TTC549 (cell line): ENCODE results near the gene FTO.

Experiments
- FAIRE-seq: peaks from 2 replicates; lab custom pipeline; 2012; peaks lifted over from hg19 to GRCh38; lab: Jason Lieb, UNC

Gene FTO

DNA sequence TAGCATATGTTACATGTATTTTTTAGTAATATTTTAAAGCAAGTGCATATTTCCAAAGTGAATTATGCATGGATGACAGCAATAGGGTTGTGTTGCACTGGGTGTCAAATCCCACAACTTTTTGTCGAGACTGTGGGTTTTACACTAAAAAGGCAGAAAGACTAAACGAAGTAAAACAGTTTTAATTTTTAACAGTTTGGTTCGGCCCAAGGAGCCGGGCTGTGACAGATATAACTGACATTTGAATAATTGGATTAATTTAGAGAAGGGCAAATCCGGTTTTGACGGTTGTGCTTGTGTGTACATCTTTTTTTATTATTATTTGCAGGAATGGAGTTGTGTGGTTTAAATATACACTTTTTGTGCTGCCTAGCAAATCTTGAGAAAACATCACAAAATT, 263.6 kb downstream of the FTO start:
- no peak for FAIRE-seq

DNA sequence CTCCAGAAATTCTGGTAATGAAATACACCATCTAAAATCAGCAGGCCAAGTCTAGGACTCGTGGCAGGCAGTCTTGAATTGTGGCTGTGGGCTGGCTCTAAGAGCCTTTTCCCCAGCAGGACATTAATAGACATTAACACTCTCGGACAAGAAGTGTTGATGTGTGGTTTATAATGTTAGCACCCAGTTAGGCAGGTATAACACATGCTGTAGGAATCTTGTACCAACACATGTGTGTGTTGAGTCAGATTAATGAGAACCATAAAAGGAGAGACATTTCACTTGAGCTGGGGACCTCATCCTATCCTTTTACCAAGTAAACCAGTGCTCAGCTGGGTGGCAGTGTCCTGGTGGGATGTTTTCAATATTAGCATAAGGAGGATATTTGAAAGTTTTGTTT, 264.5 kb downstream of the FTO start:
- FAIRE-seq, result no peak

DNA sequence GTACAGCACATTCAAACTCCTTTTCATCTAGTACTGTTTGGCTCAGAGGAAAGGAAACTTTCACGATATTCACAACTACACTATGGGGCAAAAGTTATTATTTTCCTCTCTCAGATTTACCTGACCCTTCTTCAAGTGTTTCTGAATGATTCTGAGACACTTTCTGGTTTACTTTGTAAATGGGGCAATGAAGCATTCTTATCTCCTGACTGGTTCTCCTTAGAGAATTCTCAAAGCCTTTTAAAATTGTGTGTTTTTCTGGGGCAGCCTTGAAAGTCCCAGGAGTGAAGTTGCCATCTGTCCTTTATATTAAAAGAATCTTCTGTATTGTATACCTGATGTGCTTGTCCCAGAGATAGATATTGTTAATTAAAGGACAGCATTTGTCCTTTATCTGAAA, 264.9 kb downstream of the FTO start:
- no peak for FAIRE-seq

DNA sequence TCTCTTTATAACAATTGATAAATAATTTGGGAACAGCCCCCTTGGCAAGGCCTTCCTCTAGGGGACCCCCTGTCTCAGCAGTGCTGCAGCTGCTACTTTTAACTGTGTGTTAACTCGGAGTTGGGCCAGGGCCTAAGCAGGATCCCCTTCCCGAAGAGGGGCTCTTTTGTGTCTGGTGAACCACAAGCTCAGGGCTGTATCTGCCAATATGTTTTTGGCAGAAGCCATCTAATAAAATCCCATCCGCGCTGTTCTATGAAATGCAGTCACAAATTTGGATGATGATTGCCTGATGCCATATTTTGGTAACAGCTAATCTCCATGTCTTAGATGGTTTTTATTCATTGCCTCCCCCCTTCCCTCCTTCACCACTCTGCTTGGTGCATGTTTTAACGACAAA, 267.7 kb downstream of the FTO start:
- FAIRE-seq, result no peak

DNA sequence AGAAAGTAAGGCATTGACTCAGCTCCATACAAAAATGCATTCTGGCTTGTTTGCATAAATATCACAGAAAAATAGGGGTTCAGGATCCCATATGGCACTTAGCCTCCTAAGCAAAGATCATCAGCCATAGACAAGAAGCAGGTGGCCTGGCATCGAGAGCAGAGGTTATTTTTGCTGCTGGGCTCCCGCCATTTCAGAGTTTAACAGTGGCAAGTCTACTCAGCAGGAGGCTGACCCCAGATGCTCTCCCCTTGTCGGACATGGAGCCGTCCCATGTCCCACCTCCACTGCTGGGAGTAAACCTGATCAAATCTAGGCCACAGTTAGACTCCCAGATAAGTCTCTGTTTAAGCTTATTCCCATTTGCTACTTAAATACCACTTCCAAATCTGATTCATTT, 269.1 kb downstream of the FTO start:
- FAIRE-seq, result no peak

DNA sequence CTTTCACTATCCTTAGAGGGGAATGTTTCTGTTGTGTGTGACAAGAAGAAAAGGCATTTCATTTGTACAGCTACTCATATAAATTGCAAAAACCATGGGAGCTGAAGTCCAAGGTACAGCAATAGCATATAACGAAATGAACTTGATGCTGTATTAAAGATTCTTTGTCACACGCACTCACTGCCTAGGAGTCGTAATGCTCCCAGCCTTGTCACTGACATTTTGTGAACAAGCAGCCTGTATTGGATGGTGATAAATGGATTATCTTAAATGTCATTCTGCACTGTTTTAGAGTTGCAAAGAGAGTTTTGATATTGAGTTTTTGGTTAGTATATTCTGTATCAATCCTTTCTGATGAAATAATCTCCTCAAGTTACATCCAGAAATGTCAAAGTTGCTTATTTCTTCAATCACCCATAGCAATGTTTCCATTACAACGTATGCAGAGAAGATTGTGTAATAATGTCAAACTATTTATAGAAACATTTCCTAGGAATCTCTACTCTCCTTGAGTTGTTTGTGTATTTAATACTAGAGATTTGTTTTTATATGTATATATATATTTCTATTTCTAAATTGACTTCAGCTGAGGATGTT, 270.6 kb downstream of the FTO start:
- no peak for FAIRE-seq

DNA sequence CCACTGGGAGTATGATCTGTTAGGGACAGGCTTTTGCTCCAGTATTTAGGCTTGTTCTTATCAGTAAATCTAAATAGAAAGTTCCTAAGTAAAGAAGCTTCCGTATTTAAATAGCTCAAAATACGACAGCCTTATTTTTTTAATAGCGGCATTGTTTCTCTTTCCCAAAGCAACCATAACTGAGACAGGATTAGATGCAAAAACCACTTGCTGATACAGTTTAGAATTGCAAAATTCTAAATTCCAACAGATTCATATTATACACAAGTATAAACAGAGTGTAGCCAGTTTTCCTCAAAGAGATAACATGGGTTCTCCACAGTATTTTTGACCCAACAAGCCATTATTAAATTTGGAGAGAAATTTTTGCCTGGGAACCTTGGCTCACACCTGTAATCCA, 276.7 kb downstream of the FTO start:
- no peak for FAIRE-seq

DNA sequence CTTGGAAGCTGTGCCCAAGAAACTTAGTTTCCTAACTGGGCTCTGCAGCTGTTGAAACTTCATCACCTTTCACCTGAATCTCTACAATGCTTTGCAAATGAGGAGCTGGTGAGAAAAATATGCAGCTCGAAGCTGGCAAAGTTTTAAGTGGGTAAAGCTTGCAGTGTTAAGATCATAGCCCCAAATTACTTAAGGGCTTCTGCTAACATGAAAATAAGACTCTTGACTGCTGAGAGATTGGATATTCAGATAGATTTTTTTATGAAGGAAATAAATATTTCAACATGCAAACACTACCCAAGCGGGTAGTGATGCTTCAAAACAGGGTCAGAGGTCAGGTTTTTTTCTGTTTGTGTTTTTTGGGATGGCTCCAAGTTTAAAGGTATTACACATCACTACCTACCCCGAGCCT, 278.7 kb downstream of the FTO start:
- FAIRE-seq, result no peak

DNA sequence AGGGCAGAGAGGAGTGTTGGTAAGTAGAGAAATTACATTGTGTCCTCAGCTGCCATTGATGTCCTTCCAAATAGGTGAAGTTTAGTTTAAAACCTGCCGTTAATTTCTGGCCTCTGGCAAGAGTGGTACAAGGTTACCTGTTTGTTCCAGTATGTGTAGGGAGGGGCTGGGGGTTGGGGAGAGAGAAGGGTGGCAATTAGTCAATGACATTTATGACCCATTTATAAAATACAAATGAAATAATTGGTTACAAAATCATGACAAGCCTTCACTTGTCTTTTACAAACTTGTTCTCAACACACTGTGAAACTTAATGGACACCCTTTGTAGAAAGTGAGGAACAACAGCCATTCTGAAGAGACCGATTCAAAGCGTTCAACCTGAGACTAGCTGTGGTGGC, 281.0 kb downstream of the FTO start:
- no peak for FAIRE-seq

DNA sequence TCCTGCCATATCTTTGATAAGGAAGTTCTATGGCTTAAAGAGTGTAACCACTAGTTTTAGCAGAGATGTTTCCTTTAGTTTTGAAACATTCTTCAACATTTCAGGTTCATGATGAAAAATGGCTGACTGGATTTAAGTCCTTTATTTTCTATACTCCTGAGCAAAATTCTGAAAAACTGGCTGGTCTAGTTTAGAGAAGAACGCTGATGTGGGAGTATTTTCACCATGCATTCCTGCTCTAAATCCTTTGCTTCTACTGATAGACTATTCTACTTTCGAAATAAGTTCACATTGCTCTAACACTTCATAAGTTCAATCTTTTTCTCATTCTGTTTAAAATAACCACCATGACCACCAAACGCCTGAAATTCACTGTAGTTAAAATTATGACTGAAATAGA, 281.9 kb downstream of the FTO start:
- FAIRE-seq, result no peak

DNA sequence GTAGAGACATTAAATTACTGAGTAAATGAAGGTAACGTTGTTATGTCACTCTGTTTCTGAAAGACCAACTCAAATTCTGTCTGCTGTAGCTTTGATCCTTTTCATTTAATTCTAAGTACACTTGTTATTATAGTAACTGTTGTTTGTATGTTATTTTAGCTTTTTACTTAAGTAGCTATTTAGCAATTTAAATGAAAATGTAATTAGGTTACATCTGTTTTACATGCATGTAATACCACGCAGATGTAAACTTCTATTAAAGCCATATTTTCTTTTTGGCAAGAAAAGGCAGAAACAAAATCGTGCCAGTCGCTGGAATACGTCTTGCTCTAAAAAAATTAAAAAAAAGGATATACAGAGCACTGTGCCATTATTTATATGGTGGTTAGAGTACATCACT, 282.8 kb downstream of the FTO start:
- no peak for FAIRE-seq

DNA sequence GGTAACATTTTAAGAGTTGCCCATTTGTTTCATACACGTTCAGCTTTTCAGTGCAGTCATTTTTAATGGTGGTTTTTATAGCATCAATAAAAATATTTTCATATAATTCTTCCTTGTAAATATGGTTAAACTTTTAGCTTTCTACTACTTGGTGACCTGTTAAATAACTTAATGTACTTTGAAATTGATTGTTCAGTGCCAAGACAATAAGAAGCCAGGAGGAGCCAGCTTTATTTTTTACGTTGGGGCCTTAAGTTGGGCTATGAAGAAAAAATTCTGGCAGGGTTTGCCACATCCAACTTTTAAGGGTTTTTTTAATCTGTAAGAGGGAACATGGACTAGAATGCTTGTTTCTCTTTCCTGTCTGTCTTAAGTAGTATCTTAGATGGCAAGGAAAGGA, 284.2 kb downstream of the FTO start:
- FAIRE-seq, result no peak

DNA sequence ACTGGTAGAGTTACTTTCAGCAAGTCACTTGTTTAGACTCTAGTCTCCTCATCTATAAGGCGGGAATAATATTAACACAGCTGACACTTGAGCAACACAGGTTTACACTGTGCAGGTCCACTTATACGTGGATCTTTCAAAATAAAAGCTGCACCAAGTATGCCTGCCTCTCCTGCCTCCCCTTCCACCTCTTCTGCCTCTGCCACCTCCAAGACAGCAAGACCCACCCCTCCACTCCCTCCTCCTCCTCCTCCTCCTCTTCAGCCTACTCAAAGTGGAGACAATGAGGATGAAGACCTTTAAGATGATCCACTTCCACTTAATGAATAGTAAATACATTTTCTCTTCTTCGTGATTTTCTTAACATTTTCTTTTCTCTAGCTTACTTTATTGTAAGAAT, 285.6 kb downstream of the FTO start:
- FAIRE-seq, result no peak

DNA sequence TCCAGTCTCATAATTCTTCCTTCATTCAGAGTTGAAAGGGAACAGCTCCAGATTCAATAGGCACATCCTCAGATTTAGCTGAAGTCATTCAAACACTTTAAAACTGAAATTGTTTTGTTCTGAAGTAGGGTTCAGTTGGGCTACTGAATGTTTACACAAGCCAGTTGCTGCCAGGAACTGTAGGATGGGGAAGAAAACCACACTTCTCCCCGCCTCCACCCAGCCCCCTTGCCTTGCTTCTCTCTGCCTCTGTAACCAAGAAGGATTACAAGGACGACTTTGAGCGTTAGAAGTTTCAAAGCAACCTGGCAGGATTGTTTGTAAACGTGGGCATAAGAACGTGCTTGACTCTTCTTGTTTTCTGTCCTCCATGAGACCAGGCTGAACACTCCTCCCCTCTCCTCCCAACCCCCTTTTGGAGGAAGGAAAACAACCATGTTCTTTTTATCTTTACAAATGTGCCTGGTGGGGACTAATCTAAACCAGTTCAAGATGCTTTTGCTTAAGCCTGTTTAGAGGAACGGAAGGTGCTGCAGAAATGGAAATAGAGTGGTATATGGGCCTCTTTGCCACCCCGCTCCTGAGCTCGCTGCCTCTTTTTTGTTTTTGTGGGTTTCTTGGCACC, 287.9 kb downstream of the FTO start:
- FAIRE-seq, result no peak

DNA sequence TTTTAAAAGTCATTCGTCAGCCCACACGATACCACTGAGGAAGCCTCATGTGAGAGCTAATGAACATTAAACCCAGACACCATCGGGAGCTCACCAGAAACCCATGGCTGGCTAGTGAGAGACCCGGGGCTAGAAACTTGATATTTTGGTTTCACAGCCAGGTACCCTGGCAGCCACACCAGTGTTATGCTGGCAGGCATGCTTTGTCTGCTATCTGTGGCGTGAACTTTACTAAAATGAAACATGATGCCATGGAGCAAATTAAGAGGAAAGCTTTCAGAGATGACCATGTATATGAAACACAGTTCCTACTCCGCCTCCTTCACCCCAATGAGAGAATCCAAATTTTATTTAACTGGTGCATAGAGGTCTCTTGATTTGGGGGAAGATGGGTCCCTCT, 291.4 kb downstream of the FTO start:
- no peak for FAIRE-seq

DNA sequence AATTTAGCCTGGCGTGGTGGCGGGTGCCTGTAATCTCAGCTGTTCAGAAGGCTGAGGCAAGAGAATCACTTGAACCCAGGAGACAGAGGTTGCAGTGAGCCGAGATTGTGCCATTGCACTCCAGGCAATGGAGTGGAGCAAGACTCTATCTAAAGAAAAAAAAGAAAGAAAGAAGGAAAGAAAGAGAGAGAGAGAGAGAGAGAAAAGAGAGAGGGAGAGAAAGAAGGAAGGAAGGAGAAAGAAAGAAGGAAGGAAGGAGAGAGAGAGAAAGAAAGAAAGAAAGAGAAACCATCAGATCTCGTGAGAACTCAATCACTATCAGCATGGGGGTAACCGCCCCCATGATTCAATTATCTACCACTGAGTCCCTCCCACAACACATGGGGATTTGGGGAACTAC, 293.0 kb downstream of the FTO start:
- FAIRE-seq, result no peak

DNA sequence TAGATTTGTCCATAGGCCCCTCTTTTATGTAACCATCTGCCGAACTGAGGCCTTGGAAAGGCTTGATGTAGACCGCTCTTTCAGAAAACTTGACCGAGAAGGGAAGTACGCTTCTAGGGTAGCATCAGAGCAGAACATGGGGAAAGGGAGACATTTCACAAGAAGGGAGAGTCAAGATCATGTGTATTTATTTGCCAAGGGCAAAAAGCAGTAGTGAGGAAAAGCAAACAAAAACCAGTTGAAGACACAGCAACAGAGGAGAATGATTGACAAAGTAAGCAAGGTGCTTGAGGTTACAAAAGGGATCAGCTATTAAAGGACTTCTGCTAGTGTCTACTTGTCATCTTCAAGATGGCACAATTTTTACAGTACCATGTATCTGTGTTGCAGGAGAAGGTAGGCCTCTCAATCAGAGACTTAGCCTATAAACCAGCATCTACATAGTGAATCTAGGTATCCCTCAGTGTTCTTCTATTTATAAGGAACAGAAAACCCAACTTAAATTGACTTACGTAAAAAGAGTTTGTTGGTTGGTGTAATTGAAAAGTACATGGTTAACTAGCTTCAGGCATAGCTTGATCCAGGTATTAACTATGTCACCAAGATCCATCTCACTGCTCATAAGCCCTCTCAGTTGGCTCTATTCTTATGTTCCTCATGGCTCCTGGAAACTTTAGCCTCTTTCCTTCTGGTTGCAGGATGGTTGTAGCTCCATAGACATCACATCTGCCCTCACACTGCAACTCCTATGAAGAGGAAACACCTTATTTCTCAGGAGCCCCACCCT, 294.3 kb downstream of the FTO start:
- FAIRE-seq, result no peak

DNA sequence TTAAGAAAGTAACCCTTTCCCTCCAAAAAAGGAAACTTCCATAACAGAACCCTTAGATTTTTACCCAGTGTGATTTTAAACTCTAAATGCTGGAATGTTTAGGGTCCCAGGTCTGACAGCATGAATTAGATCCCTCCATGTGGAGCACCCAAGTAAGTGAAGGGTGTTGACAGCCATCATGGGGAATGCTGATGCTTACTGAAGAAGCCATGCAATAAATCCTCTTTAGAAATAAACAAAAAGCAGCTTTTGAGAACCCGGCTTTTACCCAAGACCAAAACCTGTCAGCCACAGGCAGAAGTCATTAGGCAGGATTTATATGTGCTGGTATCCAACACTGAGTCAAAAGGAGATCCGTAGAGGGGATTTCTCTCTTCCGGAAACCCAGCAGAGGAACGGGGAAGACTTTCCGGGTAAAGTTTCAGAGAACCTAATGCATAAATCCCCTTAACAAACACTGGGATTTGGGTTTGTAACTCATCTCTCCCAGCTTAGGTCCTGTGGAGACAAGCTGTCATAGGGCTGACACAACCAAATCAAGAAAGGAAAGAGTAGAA, 295.1 kb downstream of the FTO start:
- FAIRE-seq, result no peak

DNA sequence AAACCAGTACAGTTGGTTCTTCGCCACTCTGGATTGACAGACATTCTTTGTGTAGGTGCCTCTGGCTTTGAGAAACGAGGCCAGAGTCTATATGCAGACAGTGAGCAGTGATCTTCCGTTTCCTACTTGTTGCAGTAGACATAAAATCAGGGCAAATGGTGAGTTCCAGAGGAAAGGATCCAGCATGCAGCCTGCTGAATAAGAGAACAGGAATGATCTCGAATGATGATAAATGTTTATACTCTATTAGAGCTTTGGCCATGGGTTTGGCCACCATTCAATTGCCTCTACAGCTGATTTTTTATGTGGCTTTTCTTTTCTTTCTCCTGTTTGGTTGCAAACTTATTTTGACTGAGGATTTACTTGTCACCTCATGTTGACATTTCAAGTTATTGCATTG, 295.9 kb downstream of the FTO start:
- no peak for FAIRE-seq

DNA sequence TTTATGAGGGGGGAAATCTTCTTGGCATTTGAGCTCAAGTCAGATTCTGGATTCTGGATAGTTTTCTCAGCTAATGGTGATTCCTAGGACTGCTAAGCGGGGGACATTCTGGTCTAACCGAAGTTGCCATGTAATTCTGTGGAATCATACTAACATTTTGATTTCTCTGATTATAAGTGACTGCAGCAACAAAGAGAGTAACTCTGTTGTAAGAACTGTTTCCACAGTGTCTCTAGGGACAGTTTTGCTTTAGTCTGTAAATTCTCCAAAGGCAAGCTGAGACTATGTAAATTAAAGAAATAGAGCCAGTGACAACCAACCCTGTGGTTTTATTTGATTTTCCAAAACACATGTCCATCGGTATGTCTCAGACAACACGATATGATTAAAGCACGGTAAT, 296.4 kb downstream of the FTO start:
- FAIRE-seq, result no peak

DNA sequence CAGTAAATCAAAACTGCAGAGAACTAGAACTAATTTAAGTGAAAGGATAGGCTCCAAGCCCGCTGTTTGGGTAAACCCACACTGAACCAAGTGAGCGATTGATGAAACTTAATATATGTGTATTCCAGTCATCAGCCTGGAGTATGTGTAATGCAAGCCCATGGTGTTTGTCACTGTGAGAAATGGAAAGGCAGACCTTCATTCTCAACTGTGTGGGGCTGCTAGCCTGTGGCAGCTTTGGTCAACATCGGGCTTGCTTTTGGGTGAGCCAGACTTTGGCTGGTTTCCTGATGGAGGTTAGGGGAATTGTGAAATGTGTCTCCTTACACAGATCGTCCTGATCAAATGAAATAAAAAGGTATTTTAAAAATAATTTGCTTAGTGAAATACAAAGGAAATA, 302.7 kb downstream of the FTO start:
- FAIRE-seq, result no peak

DNA sequence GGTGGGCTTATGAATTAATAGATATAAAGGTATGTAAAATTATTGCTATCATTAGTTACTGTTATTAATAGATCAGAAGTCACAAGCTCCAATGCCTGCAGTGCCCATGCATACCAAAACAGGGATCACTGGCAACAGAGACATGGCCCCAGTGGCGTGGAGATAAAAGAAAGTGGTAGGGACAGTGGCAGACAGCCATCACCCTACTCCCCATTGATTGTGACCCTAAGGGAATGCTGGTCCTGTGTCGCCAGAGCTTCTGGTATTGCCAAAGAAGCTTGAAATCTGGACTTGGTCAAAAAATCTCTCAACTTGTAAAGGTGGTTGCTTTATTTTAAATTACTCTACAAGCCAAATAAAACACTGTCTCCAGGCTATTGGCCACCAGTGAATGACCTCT, 303.5 kb downstream of the FTO start:
- FAIRE-seq, result no peak

DNA sequence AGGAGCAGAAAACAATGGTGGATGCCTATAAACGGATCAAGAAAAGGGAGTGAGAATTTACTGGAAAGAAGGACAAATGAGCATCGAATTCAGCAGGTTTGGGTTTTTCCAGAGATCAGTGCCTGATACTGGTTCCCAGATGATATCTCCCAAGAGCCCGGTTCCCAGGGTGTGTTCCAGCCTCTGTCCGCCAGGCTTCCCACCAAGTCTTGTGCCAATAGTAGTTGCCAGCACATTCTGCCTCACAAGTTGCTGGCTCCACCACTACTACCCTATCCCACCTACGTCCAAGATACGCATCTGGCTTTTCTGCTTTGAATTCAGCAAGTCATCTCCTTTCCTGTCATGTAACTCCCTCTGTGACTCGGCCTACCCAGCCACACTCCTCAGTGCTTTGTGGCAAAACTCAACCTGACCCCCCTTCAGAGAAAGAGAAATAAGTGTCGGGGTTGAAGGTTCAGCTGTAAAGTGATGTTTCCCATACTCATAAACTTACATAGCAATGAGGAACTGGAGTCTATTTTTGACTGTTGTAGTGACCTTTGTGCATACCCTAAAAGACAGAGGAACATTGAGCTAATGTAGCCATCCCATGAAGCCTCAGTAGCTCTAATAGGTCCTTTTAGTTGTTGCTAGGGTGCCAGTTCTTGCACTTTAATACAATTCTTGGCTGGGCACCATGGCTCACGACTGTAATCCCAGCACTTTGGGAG, 305.7 kb downstream of the FTO start:
- no peak for FAIRE-seq
